HepG2 (cell line): ENCODE data around the gene GRM2. TPM values are rescaled to one million over a fixed set of nuclear protein-coding genes. Genes with fewer than 3 reads are reported as not detected.
A peak's percentile ranks its signal among the peaks of the same experiment; 100 is the strongest.

ENCODE experiments used
- ERF ChIP-seq: IDR thresholded peaks from 2 replicates; pipeline ENCODE4 v1.6.1; 2018; ENCODE audit warnings: missing biosample characterization, missing genetic modification reagents
- MIER2 ChIP-seq: IDR thresholded peaks from 2 replicates; pipeline ENCODE4 v1.6.1; 2016; ENCODE audit warnings: missing biosample characterization, missing genetic modification reagents
- RCOR2 ChIP-seq: IDR thresholded peaks from 2 replicates; pipeline ENCODE4 v1.6.1; 2016; ENCODE audit warnings: missing biosample characterization, missing genetic modification reagents
- RFX1 ChIP-seq: fragments of 450-650 bp; IDR thresholded peaks from 2 replicates; pipeline ENCODE4 v1.6.1; 2017
- TBX3 ChIP-seq: fragments of 450-650 bp; IDR thresholded peaks from 2 replicates; pipeline ENCODE4 v1.6.1; 2017; ENCODE audit warnings: antibody characterized with exemption, mild to moderate bottlenecking, inconsistent platforms, borderline replicate concordance
- TEAD3 ChIP-seq: optimal IDR thresholded peaks from 2 replicates; pipeline ENCODE3; 2016; ENCODE audit warnings: borderline replicate concordance
- ZNF644 ChIP-seq: IDR thresholded peaks from 2 replicates; pipeline ENCODE4 v1.6.1; 2016; ENCODE audit warnings: low read depth
- polyA plus RNA-seq, 8 experiments: library from polyadenylated mRNA; depleted of rRNA in 3 of 8; stranded (reverse) in 7 of 8; unstranded in 1 of 8; fragments of >200 nt; fragmentation: Illumina TruSeq in 4 of 8; extraction: Trizol in 4 of 8; gene quantifications; 2 replicates each; pipeline versions ENCODE4 v1.2.1 to v1.2.3, GENCODE V29; 2011 to 2016; ENCODE audit warnings: low read depth in 4 of 8, missing spikeins in 1 of 8, mixed read lengths in 1 of 8; ENCODE audit not compliant: insufficient read depth in 1 of 8
- total RNA-seq, 5 experiments: library from RNA; depleted of rRNA; stranded (reverse); fragments of >200 nt; fragmentation: Illumina TruSeq; extraction: Trizol; gene quantifications; 2 replicates each; pipeline ENCODE4 v1.2.3, GENCODE V29; 2016; ENCODE audit warnings: low read depth in 1 of 5
- TF ChIP-seq, protein P1 (sequence below), 2 experiments: IDR thresholded peaks; 2 replicates each; pipeline ENCODE4 v1.6.1; 2011 to 2012; ENCODE audit warnings: low read length in 2 of 2, borderline replicate concordance in 1 of 2, low read depth in 1 of 2, mild to moderate bottlenecking in 1 of 2, moderate library complexity in 1 of 2
- TF ChIP-seq, protein P2 (sequence below): IDR thresholded peaks from 2 replicates; pipeline ENCODE4 v1.6.1; 2016; ENCODE audit warnings: missing genetic modification reagents, missing compliant biosample characterization
- TF ChIP-seq, protein P3 (sequence below): sonication (generic); formaldehyde crosslinking; IDR thresholded peaks from 2 replicates; pipeline ENCODE4 v1.8.0; 2022; ENCODE audit warnings: low read depth, missing genetic modification reagents
- TF ChIP-seq, protein P4 (sequence below): sonication (generic); formaldehyde crosslinking; IDR thresholded peaks from 2 replicates; pipeline ENCODE4 v1.4.0; 2020; ENCODE audit warnings: missing genetic modification reagents, low read depth, mild to moderate bottlenecking, borderline replicate concordance
- TF ChIP-seq, protein P5 (sequence below): sonication (generic); formaldehyde crosslinking; IDR thresholded peaks from 2 replicates; pipeline ENCODE4 v1.4.0; 2020; ENCODE audit warnings: missing genetic modification reagents
- TF ChIP-seq, protein P6 (sequence below): sonication (generic); formaldehyde crosslinking; conservative IDR thresholded peaks from 2 replicates; pipeline ENCODE4 v1.4.0; 2020; ENCODE audit warnings: mild to moderate bottlenecking, missing genetic modification reagents, moderate library complexity
- TF ChIP-seq, protein P7 (sequence below): sonication (generic); formaldehyde crosslinking; IDR thresholded peaks from 2 replicates; pipeline ENCODE4 v1.4.0; 2020; ENCODE audit warnings: missing genetic modification reagents, borderline replicate concordance
- TF ChIP-seq, protein P8 (sequence below): sonication (generic); formaldehyde crosslinking; IDR thresholded peaks from 2 replicates; pipeline ENCODE4 v1.4.0; 2020; ENCODE audit warnings: missing genetic modification reagents

GRM2 gene
- total and polyA plus RNA-seq, 2 of the 13 experiments (the other 11 are each of a cell fraction or from before 2014, with no cell fraction given), result 0.04 to 0.07 TPM

DNA sequence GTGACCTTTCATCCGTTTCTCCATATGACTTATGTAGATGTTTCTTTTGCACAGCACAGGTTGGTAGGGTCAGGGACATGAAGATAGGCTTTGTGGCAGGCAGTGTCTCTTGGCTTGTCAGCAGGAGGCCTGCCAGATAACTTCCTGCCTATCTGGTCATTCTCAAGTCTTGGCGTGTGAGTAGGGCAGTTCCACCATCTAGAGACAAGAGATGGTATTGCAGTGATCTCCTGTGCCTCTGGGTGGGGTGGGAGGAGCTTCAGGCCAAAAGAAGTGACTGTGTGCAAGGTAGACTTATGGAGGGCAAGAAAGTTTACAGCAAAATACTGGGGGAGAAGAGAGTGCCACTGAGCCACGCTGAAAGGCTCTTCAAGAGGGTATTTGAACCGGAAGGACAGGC is 24.8 kb upstream of the GRM2 start (continued):
- TF ChIP-seq, protein P1, sequence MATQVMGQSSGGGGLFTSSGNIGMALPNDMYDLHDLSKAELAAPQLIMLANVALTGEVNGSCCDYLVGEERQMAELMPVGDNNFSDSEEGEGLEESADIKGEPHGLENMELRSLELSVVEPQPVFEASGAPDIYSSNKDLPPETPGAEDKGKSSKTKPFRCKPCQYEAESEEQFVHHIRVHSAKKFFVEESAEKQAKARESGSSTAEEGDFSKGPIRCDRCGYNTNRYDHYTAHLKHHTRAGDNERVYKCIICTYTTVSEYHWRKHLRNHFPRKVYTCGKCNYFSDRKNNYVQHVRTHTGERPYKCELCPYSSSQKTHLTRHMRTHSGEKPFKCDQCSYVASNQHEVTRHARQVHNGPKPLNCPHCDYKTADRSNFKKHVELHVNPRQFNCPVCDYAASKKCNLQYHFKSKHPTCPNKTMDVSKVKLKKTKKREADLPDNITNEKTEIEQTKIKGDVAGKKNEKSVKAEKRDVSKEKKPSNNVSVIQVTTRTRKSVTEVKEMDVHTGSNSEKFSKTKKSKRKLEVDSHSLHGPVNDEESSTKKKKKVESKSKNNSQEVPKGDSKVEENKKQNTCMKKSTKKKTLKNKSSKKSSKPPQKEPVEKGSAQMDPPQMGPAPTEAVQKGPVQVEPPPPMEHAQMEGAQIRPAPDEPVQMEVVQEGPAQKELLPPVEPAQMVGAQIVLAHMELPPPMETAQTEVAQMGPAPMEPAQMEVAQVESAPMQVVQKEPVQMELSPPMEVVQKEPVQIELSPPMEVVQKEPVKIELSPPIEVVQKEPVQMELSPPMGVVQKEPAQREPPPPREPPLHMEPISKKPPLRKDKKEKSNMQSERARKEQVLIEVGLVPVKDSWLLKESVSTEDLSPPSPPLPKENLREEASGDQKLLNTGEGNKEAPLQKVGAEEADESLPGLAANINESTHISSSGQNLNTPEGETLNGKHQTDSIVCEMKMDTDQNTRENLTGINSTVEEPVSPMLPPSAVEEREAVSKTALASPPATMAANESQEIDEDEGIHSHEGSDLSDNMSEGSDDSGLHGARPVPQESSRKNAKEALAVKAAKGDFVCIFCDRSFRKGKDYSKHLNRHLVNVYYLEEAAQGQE (IDR thresholded peaks at IDR 0.05; ENCODE audit: borderline replicate concordance in 1 of 2, low read depth in 1 of 2, low read length in 2 of 2), result no peak
- TF ChIP-seq, protein P2, sequence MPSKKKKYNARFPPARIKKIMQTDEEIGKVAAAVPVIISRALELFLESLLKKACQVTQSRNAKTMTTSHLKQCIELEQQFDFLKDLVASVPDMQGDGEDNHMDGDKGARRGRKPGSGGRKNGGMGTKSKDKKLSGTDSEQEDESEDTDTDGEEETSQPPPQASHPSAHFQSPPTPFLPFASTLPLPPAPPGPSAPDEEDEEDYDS (CRISPR knock-in tag), result no peak
- TF ChIP-seq, protein P3, sequence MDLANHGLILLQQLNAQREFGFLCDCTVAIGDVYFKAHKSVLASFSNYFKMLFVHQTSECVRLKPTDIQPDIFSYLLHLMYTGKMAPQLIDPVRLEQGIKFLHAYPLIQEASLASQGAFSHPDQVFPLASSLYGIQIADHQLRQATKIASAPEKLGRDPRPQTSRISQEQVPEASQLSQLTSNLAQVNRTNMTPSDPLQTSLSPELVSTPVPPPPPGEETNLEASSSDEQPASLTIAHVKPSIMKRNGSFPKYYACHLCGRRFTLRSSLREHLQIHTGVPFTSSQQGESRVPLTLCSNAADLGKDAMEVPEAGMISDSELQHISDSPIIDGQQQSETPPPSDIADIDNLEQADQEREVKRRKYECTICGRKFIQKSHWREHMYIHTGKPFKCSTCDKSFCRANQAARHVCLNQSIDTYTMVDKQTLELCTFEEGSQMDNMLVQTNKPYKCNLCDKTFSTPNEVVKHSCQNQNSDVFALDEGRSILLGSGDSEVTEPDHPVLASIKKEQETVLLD (CRISPR knock-in tag), result no peak
- TF ChIP-seq TBX3, result no peak
- TF ChIP-seq ERF (CRISPR knock-in tag), result 0 out of 2 replicates have a peak, but pooled peaks have one; percentile 32
- peak; percentile 50 for TF ChIP-seq TEAD3 (CRISPR knock-in tag)
- TF ChIP-seq, protein P4, sequence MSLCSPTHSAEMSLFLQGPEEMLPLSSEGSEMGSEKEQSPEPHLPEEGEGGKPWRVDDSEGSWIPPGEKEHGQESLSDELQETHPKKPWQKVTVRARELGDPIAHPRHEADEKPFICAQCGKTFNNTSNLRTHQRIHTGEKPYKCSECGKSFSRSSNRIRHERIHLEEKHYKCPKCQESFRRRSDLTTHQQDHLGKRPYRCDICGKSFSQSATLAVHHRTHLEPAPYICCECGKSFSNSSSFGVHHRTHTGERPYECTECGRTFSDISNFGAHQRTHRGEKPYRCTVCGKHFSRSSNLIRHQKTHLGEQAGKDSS, result 0 out of 2 replicates have a peak, but pooled peaks have one; percentile 47
- TF ChIP-seq, protein P5, sequence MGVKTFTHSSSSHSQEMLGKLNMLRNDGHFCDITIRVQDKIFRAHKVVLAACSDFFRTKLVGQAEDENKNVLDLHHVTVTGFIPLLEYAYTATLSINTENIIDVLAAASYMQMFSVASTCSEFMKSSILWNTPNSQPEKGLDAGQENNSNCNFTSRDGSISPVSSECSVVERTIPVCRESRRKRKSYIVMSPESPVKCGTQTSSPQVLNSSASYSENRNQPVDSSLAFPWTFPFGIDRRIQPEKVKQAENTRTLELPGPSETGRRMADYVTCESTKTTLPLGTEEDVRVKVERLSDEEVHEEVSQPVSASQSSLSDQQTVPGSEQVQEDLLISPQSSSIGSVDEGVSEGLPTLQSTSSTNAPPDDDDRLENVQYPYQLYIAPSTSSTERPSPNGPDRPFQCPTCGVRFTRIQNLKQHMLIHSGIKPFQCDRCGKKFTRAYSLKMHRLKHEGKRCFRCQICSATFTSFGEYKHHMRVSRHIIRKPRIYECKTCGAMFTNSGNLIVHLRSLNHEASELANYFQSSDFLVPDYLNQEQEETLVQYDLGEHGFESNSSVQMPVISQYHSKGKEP, result no peak
- TF ChIP-seq MIER2 (CRISPR knock-in tag), result no peak
- TF ChIP-seq RFX1, result no peak
- TF ChIP-seq, protein P6, sequence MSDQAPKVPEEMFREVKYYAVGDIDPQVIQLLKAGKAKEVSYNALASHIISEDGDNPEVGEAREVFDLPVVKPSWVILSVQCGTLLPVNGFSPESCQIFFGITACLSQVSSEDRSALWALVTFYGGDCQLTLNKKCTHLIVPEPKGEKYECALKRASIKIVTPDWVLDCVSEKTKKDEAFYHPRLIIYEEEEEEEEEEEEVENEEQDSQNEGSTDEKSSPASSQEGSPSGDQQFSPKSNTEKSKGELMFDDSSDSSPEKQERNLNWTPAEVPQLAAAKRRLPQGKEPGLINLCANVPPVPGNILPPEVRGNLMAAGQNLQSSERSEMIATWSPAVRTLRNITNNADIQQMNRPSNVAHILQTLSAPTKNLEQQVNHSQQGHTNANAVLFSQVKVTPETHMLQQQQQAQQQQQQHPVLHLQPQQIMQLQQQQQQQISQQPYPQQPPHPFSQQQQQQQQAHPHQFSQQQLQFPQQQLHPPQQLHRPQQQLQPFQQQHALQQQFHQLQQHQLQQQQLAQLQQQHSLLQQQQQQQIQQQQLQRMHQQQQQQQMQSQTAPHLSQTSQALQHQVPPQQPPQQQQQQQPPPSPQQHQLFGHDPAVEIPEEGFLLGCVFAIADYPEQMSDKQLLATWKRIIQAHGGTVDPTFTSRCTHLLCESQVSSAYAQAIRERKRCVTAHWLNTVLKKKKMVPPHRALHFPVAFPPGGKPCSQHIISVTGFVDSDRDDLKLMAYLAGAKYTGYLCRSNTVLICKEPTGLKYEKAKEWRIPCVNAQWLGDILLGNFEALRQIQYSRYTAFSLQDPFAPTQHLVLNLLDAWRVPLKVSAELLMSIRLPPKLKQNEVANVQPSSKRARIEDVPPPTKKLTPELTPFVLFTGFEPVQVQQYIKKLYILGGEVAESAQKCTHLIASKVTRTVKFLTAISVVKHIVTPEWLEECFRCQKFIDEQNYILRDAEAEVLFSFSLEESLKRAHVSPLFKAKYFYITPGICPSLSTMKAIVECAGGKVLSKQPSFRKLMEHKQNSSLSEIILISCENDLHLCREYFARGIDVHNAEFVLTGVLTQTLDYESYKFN (CRISPR knock-in tag), result no peak
- TF ChIP-seq RCOR2 (CRISPR knock-in tag), result no peak
- no peak for TF ChIP-seq ZNF644
- TF ChIP-seq, protein P7, sequence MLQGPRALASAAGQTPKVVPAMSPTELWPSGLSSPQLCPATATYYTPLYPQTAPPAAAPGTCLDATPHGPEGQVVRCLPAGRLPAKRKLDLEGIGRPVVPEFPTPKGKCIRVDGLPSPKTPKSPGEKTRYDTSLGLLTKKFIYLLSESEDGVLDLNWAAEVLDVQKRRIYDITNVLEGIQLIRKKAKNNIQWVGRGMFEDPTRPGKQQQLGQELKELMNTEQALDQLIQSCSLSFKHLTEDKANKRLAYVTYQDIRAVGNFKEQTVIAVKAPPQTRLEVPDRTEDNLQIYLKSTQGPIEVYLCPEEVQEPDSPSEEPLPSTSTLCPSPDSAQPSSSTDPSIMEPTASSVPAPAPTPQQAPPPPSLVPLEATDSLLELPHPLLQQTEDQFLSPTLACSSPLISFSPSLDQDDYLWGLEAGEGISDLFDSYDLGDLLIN (CRISPR knock-in tag), result no peak
- TF ChIP-seq, protein P8, sequence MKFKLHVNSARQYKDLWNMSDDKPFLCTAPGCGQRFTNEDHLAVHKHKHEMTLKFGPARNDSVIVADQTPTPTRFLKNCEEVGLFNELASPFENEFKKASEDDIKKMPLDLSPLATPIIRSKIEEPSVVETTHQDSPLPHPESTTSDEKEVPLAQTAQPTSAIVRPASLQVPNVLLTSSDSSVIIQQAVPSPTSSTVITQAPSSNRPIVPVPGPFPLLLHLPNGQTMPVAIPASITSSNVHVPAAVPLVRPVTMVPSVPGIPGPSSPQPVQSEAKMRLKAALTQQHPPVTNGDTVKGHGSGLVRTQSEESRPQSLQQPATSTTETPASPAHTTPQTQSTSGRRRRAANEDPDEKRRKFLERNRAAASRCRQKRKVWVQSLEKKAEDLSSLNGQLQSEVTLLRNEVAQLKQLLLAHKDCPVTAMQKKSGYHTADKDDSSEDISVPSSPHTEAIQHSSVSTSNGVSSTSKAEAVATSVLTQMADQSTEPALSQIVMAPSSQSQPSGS (CRISPR knock-in tag), result no peak
